Vagina (tissue), 2 donors: ENCODE results near the gene C13orf42.

ENCODE experiments used
- POLR2A ChIP-seq, 2 donors: fragments of 450-650 bp; IDR thresholded peaks; one replicate each; pipeline ENCODE4 v1.6.1; 2017; ENCODE audit warnings: antibody characterized with exemption in 2 of 2, mild to moderate bottlenecking in 2 of 2, moderate library complexity in 2 of 2
- POLR2AphosphoS5 ChIP-seq, 2 donors: sonication (generic); formaldehyde crosslinking; IDR thresholded peaks; one replicate each; pipeline ENCODE4 v1.9.0; 2017; ENCODE audit warnings: antibody characterized with exemption in 2 of 2, mild to moderate bottlenecking in 2 of 2, low read depth in 1 of 2; ENCODE audit not compliant: insufficient read depth in 1 of 2
- TF ChIP-seq, protein P1 (sequence below), 3 experiments: fragments of 450-650 bp in 2 of 3; fragments of 200-600 bp in 1 of 3; sonication (generic) in 1 of 3; IDR thresholded peaks; one replicate each; pipeline ENCODE4 v1.5.1; 2017 to 2019; ENCODE audit warnings: antibody characterized with exemption in 3 of 3, mild to moderate bottlenecking in 2 of 3, moderate library complexity in 2 of 3

DNA sequence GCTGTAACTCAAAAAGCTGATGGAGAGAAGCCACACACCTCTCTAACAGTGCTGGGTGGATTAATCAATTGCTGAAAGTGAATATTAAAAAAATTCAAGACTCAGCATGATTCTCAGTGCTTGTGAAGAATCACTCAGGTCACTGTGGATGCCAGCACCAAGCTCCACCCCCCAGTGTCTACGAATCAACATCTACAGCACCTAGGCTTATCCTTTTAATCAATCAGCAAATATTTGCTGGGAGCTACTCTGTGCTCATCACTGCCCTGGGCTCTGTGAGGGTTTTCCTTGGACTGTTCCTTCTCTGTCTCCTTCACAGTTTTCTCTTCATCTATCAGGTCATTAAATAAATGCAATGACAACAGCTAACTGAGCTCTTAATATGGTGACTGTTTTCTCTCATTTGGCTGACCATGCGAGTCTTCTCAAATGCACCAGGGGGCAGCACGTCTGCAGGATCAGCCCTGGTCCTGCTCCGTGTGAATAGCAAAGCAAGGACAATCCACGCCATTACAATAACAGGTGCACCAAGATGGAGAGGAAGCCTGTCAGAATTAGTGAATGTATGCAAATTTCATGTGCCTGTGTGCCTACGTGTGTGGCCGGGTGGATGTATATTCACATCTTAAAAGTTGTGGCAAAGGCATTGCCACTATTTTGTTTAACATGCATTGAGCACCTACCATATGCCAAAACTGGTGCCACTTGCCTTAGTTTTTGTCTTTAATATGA, 14.6 kb upstream of the C13orf42 start:
- TF ChIP-seq, protein P1, sequence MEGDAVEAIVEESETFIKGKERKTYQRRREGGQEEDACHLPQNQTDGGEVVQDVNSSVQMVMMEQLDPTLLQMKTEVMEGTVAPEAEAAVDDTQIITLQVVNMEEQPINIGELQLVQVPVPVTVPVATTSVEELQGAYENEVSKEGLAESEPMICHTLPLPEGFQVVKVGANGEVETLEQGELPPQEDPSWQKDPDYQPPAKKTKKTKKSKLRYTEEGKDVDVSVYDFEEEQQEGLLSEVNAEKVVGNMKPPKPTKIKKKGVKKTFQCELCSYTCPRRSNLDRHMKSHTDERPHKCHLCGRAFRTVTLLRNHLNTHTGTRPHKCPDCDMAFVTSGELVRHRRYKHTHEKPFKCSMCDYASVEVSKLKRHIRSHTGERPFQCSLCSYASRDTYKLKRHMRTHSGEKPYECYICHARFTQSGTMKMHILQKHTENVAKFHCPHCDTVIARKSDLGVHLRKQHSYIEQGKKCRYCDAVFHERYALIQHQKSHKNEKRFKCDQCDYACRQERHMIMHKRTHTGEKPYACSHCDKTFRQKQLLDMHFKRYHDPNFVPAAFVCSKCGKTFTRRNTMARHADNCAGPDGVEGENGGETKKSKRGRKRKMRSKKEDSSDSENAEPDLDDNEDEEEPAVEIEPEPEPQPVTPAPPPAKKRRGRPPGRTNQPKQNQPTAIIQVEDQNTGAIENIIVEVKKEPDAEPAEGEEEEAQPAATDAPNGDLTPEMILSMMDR (IDR thresholded peaks at IDR 0.05): peak in 2 of 3 experiments; percentile 28 to 50
- TF ChIP-seq POLR2A (IDR thresholded peaks at IDR 0.05) (no peak), POLR2AphosphoS5 (IDR thresholded peaks at IDR 0.05; ENCODE audit: insufficient read depth in 1 of 2, low read depth in 1 of 2) (no peak)
